LNCAP (cell line): Measurements from ENCODE around the gene OR7G3.

Experiments
- TF ChIP-seq, protein P1 (sequence below): fragments of 450-650 bp; IDR thresholded peaks from 2 replicates; pipeline ENCODE4 v1.5.1; 2017; ENCODE audit warnings: mild to moderate bottlenecking

The OR7G3 gene

GRCh38 chr19:9139609-9140158 lies 12.9 kb upstream of the OR7G3 start:
- TF ChIP-seq, protein P1, sequence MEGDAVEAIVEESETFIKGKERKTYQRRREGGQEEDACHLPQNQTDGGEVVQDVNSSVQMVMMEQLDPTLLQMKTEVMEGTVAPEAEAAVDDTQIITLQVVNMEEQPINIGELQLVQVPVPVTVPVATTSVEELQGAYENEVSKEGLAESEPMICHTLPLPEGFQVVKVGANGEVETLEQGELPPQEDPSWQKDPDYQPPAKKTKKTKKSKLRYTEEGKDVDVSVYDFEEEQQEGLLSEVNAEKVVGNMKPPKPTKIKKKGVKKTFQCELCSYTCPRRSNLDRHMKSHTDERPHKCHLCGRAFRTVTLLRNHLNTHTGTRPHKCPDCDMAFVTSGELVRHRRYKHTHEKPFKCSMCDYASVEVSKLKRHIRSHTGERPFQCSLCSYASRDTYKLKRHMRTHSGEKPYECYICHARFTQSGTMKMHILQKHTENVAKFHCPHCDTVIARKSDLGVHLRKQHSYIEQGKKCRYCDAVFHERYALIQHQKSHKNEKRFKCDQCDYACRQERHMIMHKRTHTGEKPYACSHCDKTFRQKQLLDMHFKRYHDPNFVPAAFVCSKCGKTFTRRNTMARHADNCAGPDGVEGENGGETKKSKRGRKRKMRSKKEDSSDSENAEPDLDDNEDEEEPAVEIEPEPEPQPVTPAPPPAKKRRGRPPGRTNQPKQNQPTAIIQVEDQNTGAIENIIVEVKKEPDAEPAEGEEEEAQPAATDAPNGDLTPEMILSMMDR, result no peak

- TF ChIP-seq, protein P1, result no peak
Measured at GRCh38 chr19:9132422-9132821, 5.7 kb upstream of the OR7G3 start.

GRCh38 chr19:9130965-9131364 lies 4.2 kb upstream of the OR7G3 start:
- TF ChIP-seq, protein P1, result no peak

- TF ChIP-seq, protein P1, result no peak
Measured at GRCh38 chr19:9128171-9128570, 1.4 kb upstream of the OR7G3 start.

DNA sequence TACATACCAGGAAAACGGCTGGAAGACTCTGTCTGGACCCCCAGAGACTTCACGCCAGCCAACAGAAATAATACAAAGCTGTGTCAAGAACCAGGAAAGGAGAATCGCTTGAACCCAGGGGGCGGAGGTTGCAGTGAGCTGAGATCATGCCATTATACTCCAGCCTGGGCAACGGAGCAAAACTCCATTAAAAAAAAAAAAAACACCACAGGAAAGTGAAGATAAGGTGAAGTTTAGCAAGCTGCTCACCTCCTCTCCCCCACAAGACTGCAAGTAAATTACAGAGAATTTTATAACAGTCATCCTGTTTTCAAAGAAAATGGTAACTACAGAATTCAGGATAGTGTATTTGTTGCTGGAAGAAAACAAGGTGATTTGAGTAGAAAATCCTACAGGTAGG lies 10.2 kb downstream of the OR7G3 start:
- TF ChIP-seq, protein P1, result no peak

DNA sequence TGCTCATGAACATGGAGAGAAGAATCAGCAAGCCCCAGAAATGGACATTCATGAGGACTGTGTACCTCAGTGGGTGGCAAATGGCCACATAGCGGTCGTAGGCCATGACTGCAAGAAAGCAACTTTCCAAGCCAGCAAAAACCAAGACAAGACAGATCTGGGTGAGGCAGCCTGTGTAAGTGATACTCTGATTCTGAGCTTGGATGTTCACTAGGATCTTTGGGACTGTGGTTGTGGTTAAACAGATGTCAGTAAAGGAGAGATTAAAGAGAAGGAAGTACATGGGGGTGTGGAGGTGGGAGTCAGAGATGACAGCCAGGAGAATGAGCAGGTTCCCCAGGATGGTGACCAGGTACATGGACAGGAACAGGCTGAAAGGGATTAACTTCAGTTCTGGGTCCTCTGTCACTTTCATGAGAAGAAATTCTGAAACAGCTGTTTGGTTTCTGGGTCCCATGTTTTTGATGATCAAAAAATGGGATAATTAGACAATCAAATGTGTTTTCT lies 11.4 kb downstream of the OR7G3 start, which contains the start of gene OR7G1:
Gene OR7G1 (minus strand): TSS at position 457 of the 507 bp plus-strand sequence. CDS start 0 bp downstream, at position 457.
- TF ChIP-seq, protein P1, result no peak

DNA sequence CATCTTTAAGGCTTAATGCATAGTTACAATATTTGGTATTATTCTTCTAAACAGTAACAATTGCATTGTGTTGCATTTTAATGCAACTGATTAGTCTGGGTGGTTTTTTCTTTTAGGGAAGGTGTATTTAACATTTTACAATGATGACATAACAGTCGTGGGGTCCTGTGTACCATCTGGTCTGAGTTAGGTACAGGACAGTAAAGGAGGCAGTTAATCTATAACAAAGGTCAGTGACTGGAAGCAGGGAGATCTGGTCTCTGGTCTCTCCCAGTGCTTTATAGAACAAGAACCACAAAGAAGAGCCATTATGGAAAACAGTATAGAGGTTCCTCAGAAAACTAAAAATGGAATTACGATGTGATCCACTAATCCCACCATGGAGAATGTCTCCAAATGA lies 16.8 kb downstream of the OR7G3 start:
- TF ChIP-seq, protein P1, result no peak

DNA sequence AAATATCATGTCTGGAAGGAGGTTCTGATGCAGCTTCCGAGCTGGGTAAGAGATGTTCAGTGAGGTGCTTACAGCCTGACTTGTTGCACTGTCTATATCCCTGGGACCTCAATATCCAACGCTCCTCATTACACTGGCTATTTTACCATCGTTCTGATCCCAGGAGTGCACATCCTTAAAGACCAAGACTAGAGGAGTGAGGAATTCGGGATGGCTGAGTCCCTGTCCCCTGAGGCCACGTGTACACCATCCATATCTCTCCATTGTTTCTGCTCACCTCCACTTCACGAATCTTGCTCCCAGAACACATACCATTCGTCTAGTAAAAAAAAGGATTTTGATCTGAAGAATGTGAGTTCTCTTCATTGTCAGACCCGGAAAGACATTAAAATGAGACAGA lies 19.4 kb downstream of the OR7G3 start, which contains the start of gene OR7G2:
Gene OR7G2 (minus strand): TSS at position 101 of the 400 bp plus-strand sequence. CDS start 4,232 bp downstream, outside the sequence.
- TF ChIP-seq, protein P1, result no peak
